Stimulated activated CD4-positive, alpha-beta T cell treated with anti-CD3 and anti-CD28 coated beads, Interleukin-12 subunit alpha, Interleukin-12 subunit beta, amount 100 ng/mL, for 48 hours (primary cell): ENCODE results near the gene SPATA17.
"Not testable (repeated sequence)": the region's sequence is repeated elsewhere in the genome, so short reads cannot be mapped to it uniquely, and the experiment has no call there.

Experiments
- DNase-seq, 3 donors: peaks; one replicate each; pipeline ENCODE4 v3.0.0-alpha.2; 2020; ENCODE audit warnings: low read depth in 2 of 3, low spot score in 1 of 3

Gene SPATA17

DNA sequence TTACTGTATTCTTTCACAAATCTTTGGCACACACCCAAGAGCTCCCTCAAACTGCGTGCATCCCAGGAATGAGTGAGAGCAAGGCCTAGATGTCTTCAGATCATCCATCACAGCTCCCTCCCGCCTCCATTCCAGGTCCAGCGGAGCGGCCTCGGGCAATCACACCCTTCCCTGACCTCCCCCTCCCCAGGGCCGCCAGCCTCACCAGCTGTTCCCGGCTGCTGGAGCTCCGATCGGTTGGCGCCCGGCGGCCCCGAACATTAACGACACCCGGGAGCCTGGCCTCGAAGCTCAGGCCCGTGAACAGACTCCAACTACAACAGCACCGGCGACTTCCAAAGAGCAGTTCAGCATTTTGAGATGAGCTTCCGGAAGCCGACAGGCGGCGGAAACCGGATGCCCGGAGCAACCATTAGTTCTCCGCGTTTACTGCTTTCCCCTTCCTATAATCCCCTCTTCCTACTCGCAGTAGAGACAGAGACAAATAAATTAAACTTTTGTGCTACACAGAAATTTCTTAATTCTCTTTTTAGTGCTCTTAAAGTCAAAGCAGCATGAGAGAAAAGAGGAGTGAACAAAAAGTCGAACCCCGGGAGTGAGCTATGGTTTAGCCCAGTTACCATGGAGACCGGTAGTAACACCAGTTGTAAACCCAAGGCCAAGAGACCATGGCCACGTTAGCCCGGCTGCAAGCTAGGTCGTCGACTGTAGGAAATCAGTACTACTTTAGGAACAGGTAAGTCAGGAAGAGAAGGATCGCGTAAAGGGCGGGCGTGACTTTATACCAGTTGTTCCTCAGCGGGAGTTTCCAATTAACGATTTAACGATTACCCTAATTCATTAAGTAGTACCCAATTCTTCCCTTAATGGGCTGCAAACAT is at the start of gene SPATA17, which contains the start of gene GPATCH2:
Gene SPATA17, plus strand, starts transcription at position 634 of the 881 bp plus-strand sequence. Its CDS starts 35 bp downstream, at position 669.
Gene GPATCH2, minus strand, starts transcription at position 380 of the 881 bp plus-strand sequence. Its CDS starts 119 bp downstream, at position 261.
- peak; percentile 56 to 73 (median 66) for DNase-seq

GRCh38 chr1:217584286-217584811 is 46.8 kb upstream of the SPATA17 start:
- not testable (repeated sequence) for DNase-seq

GRCh38 chr1:217585577-217585976 is 45.6 kb upstream of the SPATA17 start:
- no peak for DNase-seq

DNA sequence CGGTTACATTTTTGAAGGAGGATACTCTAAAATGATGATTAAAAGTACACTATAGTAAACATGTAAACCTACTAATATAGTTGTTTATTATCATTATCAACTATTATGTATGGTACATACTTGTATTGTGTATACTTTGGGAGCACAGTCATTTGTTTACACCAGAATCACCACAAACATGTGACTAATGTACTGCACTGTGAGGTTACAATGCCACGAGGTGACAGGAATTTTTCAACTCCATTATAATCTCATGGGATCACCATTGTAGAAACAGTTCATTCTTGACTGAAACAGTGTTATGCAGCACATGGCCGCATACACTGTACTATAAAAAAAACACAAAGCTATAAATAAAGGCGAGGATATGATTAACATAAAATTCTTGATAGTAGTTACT is 44.6 kb upstream of the SPATA17 start:
- DNase-seq, result no peak

DNA sequence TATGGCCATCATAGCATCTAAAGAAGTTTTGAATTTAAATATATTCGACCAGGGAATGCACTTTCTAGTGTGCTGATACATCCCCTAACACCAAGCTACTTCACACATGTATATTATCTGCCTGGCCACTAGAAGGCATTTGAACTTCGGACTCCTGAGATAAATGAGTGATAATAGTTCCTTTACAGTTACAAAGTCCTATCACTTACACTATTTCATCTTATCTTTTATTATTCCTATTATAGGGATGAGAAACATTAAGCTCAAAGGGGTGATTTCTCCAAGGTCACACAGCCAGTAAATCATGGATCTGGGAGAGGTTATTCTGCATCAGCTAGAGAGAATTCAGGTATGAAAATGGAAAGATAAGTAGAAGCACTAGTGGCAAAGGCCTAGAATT is 40.5 kb upstream of the SPATA17 start:
- DNase-seq, result no peak

GRCh38 chr1:217599154-217599553 is 32.0 kb upstream of the SPATA17 start:
- no peak for DNase-seq

- DNase-seq, result no peak
These were observed 28.8 kb upstream of the SPATA17 start for GRCh38 chr1:217602380-217602779.

DNA sequence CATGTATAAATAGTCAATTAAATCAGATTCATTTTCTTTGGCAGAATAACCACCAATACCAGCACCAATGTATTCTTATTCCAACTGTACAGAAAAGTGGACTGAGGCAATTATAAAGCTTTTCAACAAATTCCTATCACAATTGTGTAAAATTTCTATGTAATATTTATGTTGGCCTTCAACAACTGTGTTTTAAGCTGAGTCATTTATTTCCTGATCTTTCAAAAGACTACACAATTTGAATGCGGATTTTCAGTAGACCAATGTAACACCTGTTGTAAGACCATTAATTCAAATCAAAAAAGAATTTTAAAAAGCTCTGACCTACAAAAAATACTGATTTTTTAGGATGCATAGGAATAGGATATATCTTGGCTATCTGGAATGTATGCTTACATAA is 25.8 kb upstream of the SPATA17 start:
- DNase-seq, result no peak

DNA sequence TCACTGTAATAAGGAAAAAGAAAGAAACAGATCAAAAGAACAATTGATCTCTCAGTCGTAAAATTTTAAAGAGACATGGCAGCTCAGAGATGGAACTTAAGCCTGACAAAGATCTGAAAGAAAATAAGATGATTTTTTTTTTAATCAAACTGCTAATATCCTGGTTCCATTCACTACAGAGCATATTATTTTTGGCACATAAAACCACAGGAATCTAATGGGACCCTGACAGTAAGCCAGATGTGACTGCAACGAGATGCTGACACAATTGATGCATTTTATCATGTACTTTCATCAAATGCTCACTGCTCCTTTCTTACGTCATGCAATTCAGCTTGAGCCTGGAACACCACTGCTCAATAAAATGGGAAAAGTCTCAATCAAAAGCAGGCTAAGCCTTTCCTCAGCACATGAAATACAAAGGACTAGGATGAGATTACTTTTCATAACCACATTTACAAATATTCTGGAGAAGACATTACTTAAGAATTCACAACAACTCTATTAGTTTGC is 16.9 kb upstream of the SPATA17 start:
- no peak for DNase-seq

DNA sequence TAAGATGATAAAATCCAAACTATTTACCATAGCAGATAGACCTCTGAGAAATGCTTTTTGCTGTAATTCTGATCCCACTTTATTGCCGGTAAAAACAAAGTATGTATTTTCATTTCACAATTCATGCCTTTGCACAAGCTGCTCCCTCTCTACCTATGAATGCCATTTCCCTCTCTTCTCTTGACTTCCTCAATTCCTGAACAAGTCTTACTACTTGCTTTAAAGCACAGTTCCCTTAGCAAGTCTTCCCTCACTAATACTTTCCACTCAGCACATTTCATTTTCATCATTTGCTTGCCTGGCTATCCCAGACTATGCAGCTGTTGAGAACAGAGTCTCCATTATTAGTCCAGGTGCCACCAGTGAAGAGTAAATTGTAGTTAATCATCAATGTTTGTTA is 14.0 kb upstream of the SPATA17 start:
- DNase-seq, result no peak

DNA sequence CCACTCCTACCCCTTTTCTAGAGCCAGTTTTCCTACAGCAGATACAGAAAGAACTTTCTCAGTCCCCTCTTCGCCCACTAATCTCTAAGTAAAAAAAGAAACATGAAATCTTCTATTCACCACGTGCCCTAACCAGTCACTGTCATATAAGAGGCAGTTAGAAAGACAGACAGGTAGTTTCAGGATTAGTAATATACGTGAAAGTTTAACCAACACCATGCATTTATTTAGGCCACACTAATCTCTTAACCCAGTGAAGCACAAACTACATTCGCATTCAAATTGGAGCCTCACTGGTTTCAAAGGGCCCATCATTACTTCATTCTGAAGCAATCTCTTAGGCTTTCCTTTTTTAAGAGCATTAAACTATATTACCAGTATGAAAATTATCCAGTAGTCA is 10.3 kb upstream of the SPATA17 start:
- DNase-seq, result no peak

DNA sequence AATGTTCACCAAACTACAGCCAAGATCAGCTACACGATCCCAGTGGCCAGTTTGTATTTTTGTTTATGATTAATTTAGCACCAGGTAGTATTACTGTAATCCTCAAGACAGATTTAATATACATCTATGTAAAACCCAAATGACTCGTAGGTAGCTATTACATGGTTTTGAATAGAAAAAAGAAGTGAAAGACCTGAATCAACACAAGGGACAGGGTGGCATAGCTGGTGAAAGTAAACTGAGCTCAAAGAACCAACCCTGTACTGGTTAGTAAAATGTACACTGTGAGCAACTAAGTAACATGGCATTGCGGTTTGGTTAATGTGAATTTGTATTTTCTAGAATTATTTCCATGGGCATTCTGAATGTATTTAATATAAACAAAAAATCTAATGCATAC is 9.1 kb upstream of the SPATA17 start:
- DNase-seq, result no peak

DNA sequence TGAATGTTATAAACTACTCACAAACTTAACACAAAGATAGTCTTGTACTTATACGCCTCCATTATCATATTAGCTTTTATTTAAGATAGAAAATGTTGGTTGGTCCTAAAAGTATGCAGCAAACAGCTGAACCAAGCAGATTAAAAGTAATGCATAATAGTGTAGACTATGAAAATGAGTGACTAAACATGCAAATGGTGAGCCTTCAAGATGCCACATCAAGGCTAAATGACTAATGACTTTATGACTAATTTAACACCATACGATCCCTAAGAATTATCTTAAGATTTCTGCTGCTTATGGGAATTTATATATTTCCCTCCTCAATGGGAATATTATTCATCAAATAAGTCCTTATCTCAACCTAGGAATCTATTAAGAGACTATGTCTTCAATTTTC is 4.8 kb upstream of the SPATA17 start:
- DNase-seq, result no peak

GRCh38 chr1:217627431-217627830 is 3.7 kb upstream of the SPATA17 start:
- no peak for DNase-seq

GRCh38 chr1:217642455-217642854 is 11.3 kb downstream of the SPATA17 start:
- DNase-seq, result no peak

GRCh38 chr1:217647791-217648190 is 16.6 kb downstream of the SPATA17 start:
- DNase-seq, result no peak

DNA sequence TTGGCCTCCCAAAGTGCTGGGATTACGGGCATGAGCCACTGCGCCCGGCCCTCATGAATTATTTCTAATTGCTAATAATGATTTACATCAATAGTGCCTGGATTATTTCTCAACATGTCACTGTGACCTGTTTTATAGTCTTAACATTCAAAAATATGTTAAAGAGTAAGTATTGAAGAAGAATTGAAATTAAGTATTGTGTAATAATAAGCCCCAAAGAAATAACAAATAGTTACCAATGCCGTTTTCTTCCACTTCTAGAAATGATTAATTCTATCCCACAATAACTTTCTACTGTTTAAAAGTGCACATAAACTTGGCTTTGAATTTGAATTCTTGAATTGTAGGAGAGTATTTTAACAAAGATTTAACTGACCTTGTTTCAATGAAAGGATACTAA is 19.5 kb downstream of the SPATA17 start:
- DNase-seq, result no peak

DNA sequence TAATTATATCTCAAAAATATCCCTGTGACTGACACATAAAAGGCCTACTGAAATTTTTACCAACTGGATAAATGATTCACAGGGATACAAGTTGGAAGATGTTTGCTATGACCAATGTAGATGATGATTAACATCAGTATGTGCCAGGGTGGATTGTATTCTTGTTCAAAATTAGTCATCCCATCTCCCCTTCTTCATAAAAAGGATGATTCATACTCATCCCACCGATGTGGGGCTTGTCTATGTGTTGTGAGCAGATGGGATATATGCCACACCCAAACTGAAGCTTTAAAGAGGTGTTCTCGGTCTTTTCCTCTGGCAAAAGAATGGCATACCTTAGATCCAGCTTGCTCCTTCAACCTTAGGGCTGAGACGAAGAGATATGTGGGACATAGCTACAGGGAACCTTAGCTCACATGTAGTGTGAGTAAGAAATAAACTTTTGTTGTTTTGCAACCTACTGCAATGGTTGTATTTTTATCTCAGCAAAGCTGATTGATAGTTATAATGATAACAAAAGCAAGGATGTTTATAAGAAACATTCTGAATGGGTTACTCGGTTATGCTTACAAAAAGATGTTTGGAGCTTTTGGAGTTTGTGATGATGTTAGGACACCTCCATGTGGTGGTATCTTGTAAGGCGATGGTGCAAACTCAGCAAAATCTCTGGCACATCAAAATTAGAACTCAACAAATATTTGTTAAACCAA is 29.4 kb downstream of the SPATA17 start:
- no peak for DNase-seq

- DNase-seq, result no peak
These were observed 30.3 kb downstream of the SPATA17 start for GRCh38 chr1:217661407-217661806.

DNA sequence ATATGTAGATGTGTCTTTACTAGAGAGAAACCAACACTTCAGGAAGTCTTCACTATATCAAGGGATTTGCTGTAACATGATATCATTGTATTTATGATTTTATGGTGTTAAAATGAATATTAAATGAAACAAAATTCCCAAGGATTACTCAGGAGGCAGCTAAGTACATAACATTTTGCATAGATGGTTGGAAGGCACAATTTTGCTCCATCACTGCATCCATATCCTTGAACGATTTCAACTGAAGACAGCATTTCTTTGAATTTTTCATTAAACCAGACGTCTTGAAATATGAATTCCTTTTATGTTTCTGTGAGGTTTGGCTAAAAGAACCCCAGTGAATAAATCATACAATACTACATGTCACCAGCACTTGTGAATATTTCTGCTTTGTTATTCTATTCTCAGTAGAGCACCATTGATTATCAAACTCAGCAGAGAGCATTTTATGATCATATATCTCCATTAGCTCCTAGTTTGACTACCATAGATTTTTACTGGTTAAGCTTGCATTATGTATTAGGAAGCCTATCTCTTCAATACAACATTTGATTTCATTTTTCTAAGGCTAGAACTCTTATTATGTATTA is 37.3 kb downstream of the SPATA17 start:
- DNase-seq, result no peak

DNA sequence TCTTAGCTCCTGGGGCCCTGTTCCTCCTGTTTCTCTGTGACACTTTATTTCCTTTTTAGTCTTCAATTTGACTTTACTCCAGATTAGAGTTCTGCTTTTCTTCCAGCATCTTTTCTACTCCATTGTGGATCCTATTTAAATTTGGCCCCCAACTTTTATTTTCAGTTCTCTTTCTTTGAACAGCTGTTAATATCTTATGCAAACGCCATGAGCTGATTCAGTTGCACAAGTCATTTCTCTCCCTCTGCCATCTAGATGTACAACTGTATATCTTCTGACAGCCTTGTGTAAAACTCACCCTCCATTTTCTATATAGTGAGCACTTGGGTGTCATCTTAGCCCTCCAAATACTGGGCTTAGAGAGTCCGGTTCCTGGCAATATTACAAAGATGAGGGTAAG is 42.2 kb downstream of the SPATA17 start:
- no peak for DNase-seq
